ENCODE measurements around the gene KIF1A.
"Not testable (repeated sequence)": the region's sequence is repeated elsewhere in the genome, so short reads cannot be mapped to it uniquely, and the experiment has no call there.

The KIF1A gene

GRCh38 chr2:240685771-240686371 lies 134.1 kb downstream of the KIF1A start:
- no peak for DNase-seq (ENCODE audit: low spot score)

GRCh38 chr2:240683980-240684728 lies 135.9 kb downstream of the KIF1A start:
- not testable (repeated sequence) for DNase-seq (ENCODE audit: low spot score)

- DNase-seq (ENCODE audit: low spot score), result not testable (repeated sequence)
Observed at GRCh38 chr2:240683329-240683979, 136.6 kb downstream of the KIF1A start.

- not testable (repeated sequence) for DNase-seq (ENCODE audit: low spot score)
Observed at GRCh38 chr2:240682431-240683224, 137.4 kb downstream of the KIF1A start, which contains the start of gene AQP12B. TSS of gene AQP12B (minus strand) at chr2:240682885. CDS start at chr2:240682837, 48 bp downstream.

GRCh38 chr2:240680185-240680584 lies 139.8 kb downstream of the KIF1A start:
- not testable (repeated sequence) for DNase-seq (ENCODE audit: low spot score)

- DNase-seq (ENCODE audit: low spot score), result not testable (repeated sequence)
Observed at GRCh38 chr2:240678909-240679308, 141.1 kb downstream of the KIF1A start.

GRCh38 chr2:240678043-240678442 lies 142.0 kb downstream of the KIF1A start:
- not testable (repeated sequence) for DNase-seq (ENCODE audit: low spot score)

- DNase-seq (ENCODE audit: low spot score), result not testable (repeated sequence)
Observed at GRCh38 chr2:240675345-240675744, 144.7 kb downstream of the KIF1A start.

GRCh38 chr2:240674461-240675184 lies 145.4 kb downstream of the KIF1A start:
- not testable (repeated sequence) for DNase-seq (ENCODE audit: low spot score)

- no peak for DNase-seq (ENCODE audit: low spot score)
Observed at GRCh38 chr2:240672701-240673190, 147.3 kb downstream of the KIF1A start.

GRCh38 chr2:240672076-240672700 lies 147.8 kb downstream of the KIF1A start:
- no peak for DNase-seq (ENCODE audit: low spot score)

GRCh38 chr2:240670950-240671349 lies 149.1 kb downstream of the KIF1A start:
- no peak for DNase-seq (ENCODE audit: low spot score)

GRCh38 chr2:240670402-240670801 lies 149.6 kb downstream of the KIF1A start:
- DNase-seq (ENCODE audit: low spot score), result no peak

GRCh38 chr2:240664622-240665021 lies 155.4 kb downstream of the KIF1A start:
- no peak for DNase-seq (ENCODE audit: low spot score)

Measured in putamen (tissue), 1 donor.